GM19395 (cell line): ENCODE data around the gene ACBD5.

ENCODE experiments used
- ATAC-seq: cut with Tn5 transposase; IDR thresholded peaks from one replicate; pipeline ENCODE4 v1.9.1; 2021; ENCODE audit warnings: mild to moderate bottlenecking, moderate library complexity; ENCODE audit not compliant: unreplicated experiment

ACBD5 gene

DNA sequence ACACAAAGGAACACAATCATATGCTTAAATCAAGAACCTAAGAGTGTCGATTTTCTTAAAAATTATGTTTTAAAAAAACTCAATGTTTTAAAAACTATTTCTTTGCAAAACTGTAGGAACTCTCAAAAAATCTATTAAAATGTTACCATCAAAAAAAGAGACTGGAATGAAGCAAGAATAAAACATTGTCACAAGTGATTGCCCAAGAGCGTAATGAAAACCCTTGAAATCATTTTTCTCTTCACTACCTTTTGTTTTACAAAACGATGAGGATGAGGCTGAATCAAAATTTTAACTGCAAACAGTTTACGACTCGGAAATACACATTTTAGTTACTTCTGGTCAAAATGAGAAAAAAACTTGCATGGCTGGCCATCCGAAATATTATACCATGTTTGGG lies 87.3 kb downstream of the ACBD5 start:
- ATAC-seq, result no peak

GRCh38 chr10:27152687-27153086 lies 87.9 kb downstream of the ACBD5 start:
- ATAC-seq, result no peak

DNA sequence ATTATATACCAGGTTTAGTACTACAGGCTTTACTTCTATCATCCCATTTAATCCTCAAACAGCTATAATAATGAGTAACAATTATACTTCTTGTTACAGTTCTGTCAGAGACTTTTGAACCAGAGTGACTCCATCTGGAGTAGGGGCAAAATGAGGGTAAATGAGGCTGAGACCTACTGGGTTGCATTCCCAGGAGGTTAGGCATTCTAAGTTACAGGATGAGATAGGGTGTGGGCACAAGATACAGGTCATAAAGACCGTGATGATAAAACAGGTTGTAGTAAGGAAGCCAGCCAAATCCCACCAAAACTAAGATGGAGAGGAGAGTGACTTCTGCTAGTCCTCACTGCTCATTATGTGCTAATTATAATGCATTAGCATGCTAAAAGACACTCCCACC lies 90.3 kb downstream of the ACBD5 start:
- ATAC-seq, result no peak

GRCh38 chr10:27147701-27148100 lies 92.9 kb downstream of the ACBD5 start:
- ATAC-seq, result no peak

GRCh38 chr10:27145937-27146336 lies 94.7 kb downstream of the ACBD5 start:
- ATAC-seq, result no peak
